Keratinocyte (primary cell): ENCODE results near the gene WDR93. TPM values are rescaled to one million over a fixed set of nuclear protein-coding genes. Genes with fewer than 3 reads are reported as not detected.

Source experiments
- DNase-seq: peaks from one replicate; pipeline ENCODE4 v3.0.0-alpha.2; 2011; ENCODE audit warnings: low read depth, missing footprints, low spot score
- FAIRE-seq: peaks from 2 replicates; lab custom pipeline; 2011; peaks lifted over from hg19 to GRCh38; lab: Jason Lieb, UNC
- H2AFZ ChIP-seq: 2 replicates; pipeline ENCODE4 v1.6.0; 2012; ENCODE audit warnings: low read length, control low read depth, inconsistent platforms; ENCODE audit not compliant: control insufficient read depth
- H3K27ac ChIP-seq: 2 replicates; pipeline ENCODE4 v1.5.1; 2011; ENCODE audit warnings: low read length; ENCODE audit not compliant: control insufficient read depth, insufficient read depth
- H3K27me3 ChIP-seq: 3 replicates; pipeline ENCODE4 v1.6.0; 2011; ENCODE audit warnings: low read length; ENCODE audit not compliant: control insufficient read depth, insufficient read depth; ENCODE audit errors: extremely low read depth
- H3K36me3 ChIP-seq, 2 experiments: 2 replicates in 1 of 2; 3 replicates in 1 of 2; pipeline ENCODE4 v1.5.1; 2011; ENCODE audit warnings: low read length in 2 of 2, mild to moderate bottlenecking in 1 of 2; ENCODE audit not compliant: control insufficient read depth in 2 of 2, insufficient read depth in 2 of 2; ENCODE audit errors: extremely low read depth in 1 of 2
- H3K4me1 ChIP-seq: 3 replicates; pipeline ENCODE4 v1.5.1; 2011; ENCODE audit warnings: low read length; ENCODE audit not compliant: control insufficient read depth, insufficient read depth; ENCODE audit errors: extremely low read depth
- H3K4me2 ChIP-seq: 3 replicates; pipeline ENCODE4 v1.6.0; 2011; ENCODE audit warnings: low read depth, low read length; ENCODE audit not compliant: control insufficient read depth, insufficient read depth; ENCODE audit errors: extremely low read depth
- H3K4me3 ChIP-seq, 3 experiments: fragments of 200-600 bp in 1 of 3; sonication (generic) in 1 of 3; 2 replicates in 2 of 3; 3 replicates in 1 of 3; pipeline ENCODE4 v1.5.1; 2011 to 2016; ENCODE audit warnings: low read length in 3 of 3, mild to moderate bottlenecking in 3 of 3, control low read depth in 2 of 3, inconsistent platforms in 1 of 3, low read depth in 1 of 3, mixed read lengths in 1 of 3, mixed run types in 1 of 3, moderate library complexity in 1 of 3; ENCODE audit not compliant: control insufficient read depth in 2 of 3, insufficient read depth in 2 of 3; ENCODE audit errors: extremely low read depth in 1 of 3
- H3K79me2 ChIP-seq: 2 replicates; pipeline ENCODE4 v1.6.0; 2012; ENCODE audit warnings: low read length; ENCODE audit not compliant: control insufficient read depth, insufficient read depth
- H3K9ac ChIP-seq: 3 replicates; pipeline ENCODE4 v1.6.0; 2011; ENCODE audit warnings: low read length; ENCODE audit not compliant: control insufficient read depth, insufficient read depth; ENCODE audit errors: extremely low read depth
- H3K9me1 ChIP-seq: 3 replicates; pipeline ENCODE4 v1.6.0; 2011; ENCODE audit warnings: low read length; ENCODE audit not compliant: control insufficient read depth, insufficient read depth; ENCODE audit errors: extremely low read depth
- H3K9me3 ChIP-seq: 2 replicates; pipeline ENCODE4 v1.5.1; 2012; ENCODE audit warnings: low read depth, low read length; ENCODE audit not compliant: control insufficient read depth
- H4K20me1 ChIP-seq: 3 replicates; pipeline ENCODE4 v1.6.0; 2011; ENCODE audit warnings: low read length; ENCODE audit not compliant: control insufficient read depth, insufficient read depth; ENCODE audit errors: extremely low read depth
- EZH2 ChIP-seq: IDR thresholded peaks from one replicate; pipeline ENCODE4 v1.6.1; 2012; ENCODE audit warnings: inconsistent platforms, mild to moderate bottlenecking, low read length, moderate library complexity
- dilution Hi-C: fragments of 300-500 bp; cut with MboI; formaldehyde crosslinking; loops from one replicate; pipeline ENCODE4 v1.7.0; 2020; ENCODE audit warnings: low sequenced_read_pairs; ENCODE audit not compliant: extremely low pct_ligation_motif_present
- polyA plus RNA-seq, 5 experiments: library from polyadenylated mRNA; depleted of rRNA in 3 of 5; stranded (reverse) in 3 of 5; stranded (forward) in 1 of 5; unstranded in 1 of 5; fragments of >200 nt; gene quantifications; 1 replicate in 1 of 5; 2 replicates in 3 of 5; 3 replicates in 1 of 5; pipeline versions ENCODE4 v1.2.1 to v1.2.3, GENCODE V29; 2011 to 2012; ENCODE audit warnings: missing spikeins in 2 of 5, low read depth in 1 of 5, low replicate concordance in 1 of 5
- TF ChIP-seq, protein P1 (sequence below), 3 experiments: IDR thresholded peaks in 1 of 3; conservative IDR thresholded peaks in 1 of 3; optimal IDR thresholded peaks in 1 of 3; 2 replicates in 2 of 3; 3 replicates in 1 of 3; pipeline versions ENCODE3 to v1.5.1; 2011; ENCODE audit warnings: low read length in 3 of 3, mild to moderate bottlenecking in 3 of 3, moderate library complexity in 2 of 3, control low read depth in 1 of 3, inconsistent platforms in 1 of 3; ENCODE audit not compliant: insufficient read depth in 2 of 3; ENCODE audit errors: extremely low read depth in 1 of 3

WDR93 gene
- polyA plus RNA-seq, 1 donor (not counting 4 experiments of a cell fraction or from before 2014, with no cell fraction given), result 0.05 TPM

DNA sequence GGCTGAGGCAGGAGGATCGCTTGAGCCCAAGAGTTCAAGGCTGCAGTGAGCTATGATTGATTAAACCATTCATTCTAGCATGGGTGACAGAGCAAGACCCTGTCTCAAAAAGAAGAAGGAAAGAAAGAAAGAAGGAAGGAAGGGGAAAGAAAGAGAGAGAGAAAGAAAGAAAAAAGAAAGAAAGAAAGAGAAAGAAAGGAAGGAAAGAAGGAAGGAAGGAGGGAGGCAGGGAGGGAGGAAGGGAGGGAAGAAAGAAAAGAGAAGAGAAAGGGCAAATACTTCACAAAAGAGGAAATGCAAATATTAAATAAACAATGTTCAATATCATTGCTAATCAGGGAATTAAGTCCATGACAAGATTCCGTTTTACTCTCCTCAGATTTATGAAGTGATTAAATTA is 31.3 kb upstream of the WDR93 start:
- no peak overlapping the region for H3K9ac ChIP-seq
- dilution Hi-C loops, result no loop called here

DNA sequence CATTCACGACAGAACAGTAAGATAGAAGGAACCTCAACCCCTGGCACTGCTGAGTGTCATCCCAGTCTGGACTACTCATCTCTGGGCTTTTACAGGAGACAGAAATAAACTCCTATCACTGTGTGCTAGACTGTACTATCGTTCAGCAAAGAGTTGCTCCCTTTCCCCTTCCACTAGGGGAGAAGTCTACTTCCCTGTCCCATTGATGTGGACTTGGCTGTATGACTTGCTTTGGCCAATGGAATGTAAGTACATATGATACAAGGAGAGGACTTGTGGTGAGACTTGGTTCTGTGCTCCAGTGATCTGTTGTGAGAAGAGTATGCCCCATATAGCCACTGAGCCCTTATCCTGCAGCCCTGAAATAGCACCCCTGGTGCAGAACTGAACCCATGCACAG is 30.1 kb upstream of the WDR93 start:
- FAIRE-seq (no peak), DNase-seq (no peak)
- Histone ChIP-seq H3K27ac (no peak overlapping the region), H3K27me3 (no peaks in the 10 kb centered on the region), H3K9me3 (no peaks in the 10 kb centered on the region), H3K9me1 (no peaks in the 10 kb centered on the region), H3K4me1 (peaks cover 10% of the 10 kb centered on the region), H3K36me3 (no peaks in the 10 kb centered on the region), H3K9ac (no peak overlapping the region), H4K20me1 (no peaks in the 10 kb centered on the region), H3K4me3 (no peak overlapping the region), H3K79me2 (no peaks in the 10 kb centered on the region), H2AFZ (no peak overlapping the region), H3K4me2 (no peak overlapping the region)
- dilution Hi-C loops, result no loop called here
- TF ChIP-seq, protein P1, sequence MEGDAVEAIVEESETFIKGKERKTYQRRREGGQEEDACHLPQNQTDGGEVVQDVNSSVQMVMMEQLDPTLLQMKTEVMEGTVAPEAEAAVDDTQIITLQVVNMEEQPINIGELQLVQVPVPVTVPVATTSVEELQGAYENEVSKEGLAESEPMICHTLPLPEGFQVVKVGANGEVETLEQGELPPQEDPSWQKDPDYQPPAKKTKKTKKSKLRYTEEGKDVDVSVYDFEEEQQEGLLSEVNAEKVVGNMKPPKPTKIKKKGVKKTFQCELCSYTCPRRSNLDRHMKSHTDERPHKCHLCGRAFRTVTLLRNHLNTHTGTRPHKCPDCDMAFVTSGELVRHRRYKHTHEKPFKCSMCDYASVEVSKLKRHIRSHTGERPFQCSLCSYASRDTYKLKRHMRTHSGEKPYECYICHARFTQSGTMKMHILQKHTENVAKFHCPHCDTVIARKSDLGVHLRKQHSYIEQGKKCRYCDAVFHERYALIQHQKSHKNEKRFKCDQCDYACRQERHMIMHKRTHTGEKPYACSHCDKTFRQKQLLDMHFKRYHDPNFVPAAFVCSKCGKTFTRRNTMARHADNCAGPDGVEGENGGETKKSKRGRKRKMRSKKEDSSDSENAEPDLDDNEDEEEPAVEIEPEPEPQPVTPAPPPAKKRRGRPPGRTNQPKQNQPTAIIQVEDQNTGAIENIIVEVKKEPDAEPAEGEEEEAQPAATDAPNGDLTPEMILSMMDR (optimal IDR thresholded peaks at IDR 0.05 in 1 of 3, IDR thresholded peaks at IDR 0.05 in 1 of 3, conservative IDR thresholded peaks at IDR 0.05 in 1 of 3; ENCODE audit: extremely low read depth in 1 of 3, insufficient read depth in 2 of 3, low read length in 3 of 3), result no peak
- TF ChIP-seq EZH2, result no peak

More for the DNA sequence above, 31.3 kb upstream of the WDR93 start:
- no peak for TF ChIP-seq EZH2
- TF ChIP-seq, protein P1 (optimal IDR thresholded peaks at IDR 0.05 in 1 of 3, IDR thresholded peaks at IDR 0.05 in 1 of 3, conservative IDR thresholded peaks at IDR 0.05 in 1 of 3; ENCODE audit: extremely low read depth in 1 of 3, insufficient read depth in 2 of 3, low read length in 3 of 3), result no peak
- H4K20me1 ChIP-seq, result no peaks in the 10 kb centered on the region
- H3K79me2 ChIP-seq, result no peaks in the 10 kb centered on the region
- no peaks in the 10 kb centered on the region for H3K9me1 ChIP-seq
- no peaks in the 10 kb centered on the region for H3K9me3 ChIP-seq
- H3K4me1 ChIP-seq, result peaks cover 13% of the 10 kb centered on the region
- H3K27ac ChIP-seq, result no peak overlapping the region
- H3K4me3 ChIP-seq, result no peak overlapping the region
- H2AFZ ChIP-seq, result no peak overlapping the region
- H3K36me3 ChIP-seq, result no peaks in the 10 kb centered on the region
- H3K27me3 ChIP-seq, result peaks cover 4% of the 10 kb centered on the region
- no peak for FAIRE-seq
- no peak overlapping the region for H3K4me2 ChIP-seq
- DNase-seq, result no peak
